Measurements from ENCODE around the gene POU2AF1.

GRCh38 chr11:111331711-111332479 lies 47.2 kb downstream of the POU2AF1 start:
- TF ChIP-seq CTCF (IDR thresholded peaks at IDR 0.05; ENCODE audit: insufficient read depth, low read length, poor library complexity, severe bottlenecking) (no peak), EZH2phosphoT487 (conservative IDR thresholded peaks at IDR 0.05; ENCODE audit: low read length) (no peak)
